DMS153 treated with DMSO at 0.1 percent for 48 hours (cell line): Measurements from ENCODE around the gene DEXI.
"Not testable (repeated sequence)": the region's sequence is repeated elsewhere in the genome, so short reads cannot be mapped to it uniquely, and the experiment has no call there.

Experiments used
- DNase-seq: peaks from one replicate; lab custom pipeline; 2025; ENCODE audit not compliant: unreplicated experiment; lab: John Stamatoyannopoulos, UW

Gene DEXI

DNA sequence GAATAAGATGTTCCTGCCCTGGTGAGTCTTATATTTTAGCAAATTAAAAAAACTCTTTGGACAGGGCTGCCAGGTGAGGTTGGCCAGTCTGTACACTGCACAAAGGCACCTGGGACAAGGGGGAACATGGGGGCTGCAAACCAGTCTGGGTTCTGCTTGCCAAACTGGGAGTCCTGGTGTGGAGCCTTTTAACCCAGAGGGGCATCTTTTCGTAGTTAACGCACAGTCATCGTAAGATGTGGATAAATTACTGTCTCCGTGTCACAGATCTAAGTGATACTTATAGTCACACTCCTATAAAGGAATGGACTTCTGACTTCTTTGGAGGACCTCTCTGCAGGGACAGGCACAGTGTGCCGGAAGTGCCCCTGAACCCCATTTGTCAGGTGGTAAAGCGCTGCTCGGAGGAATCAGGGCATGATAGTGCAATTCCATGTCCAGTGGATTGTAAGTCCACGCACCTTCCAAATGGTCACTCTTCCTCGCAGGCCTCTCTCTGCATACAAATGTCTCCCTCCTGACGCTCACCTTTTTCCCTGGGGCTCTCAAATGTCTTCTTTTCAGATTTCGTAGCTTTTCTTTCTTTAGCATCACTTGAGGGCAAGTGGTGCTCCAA is 14.7 kb downstream of the DEXI start:
- no peak for DNase-seq

- DNase-seq, result no peak
Measured at GRCh38 chr16:10926867-10927266, 15.4 kb downstream of the DEXI start.

GRCh38 chr16:10926094-10926493 is 16.2 kb downstream of the DEXI start:
- no peak for DNase-seq

GRCh38 chr16:10925285-10925684 is 17.0 kb downstream of the DEXI start:
- not testable (repeated sequence) for DNase-seq

- no peak for DNase-seq
Measured at GRCh38 chr16:10923650-10924214, 18.5 kb downstream of the DEXI start.

DNA sequence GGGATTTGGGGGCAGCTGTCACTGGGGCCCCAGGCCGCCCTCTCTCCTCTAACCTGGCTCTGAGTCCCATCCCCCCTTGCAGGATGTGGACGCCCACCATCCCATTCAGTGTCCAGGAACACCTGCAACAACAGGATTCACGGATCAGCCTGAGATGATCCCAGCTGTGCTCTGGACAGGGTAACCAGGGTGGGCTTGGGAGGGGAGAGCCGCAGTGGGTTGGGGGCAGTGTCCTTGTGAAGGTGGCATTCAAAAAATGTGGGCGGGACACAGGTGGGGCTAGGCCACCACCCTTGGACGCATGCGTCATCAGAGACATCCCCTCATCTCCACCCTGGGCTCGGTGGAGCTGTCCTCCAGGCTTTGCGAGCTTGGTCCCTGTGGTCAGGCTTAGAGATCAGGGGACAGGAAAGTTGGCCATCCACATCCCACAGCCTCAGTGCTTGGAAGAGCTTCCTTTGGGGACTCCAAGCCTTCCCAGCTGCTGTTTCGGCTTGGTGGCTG is 19.1 kb downstream of the DEXI start:
- no peak for DNase-seq

GRCh38 chr16:10922328-10923145 is 19.7 kb downstream of the DEXI start:
- DNase-seq, result no peak

DNA sequence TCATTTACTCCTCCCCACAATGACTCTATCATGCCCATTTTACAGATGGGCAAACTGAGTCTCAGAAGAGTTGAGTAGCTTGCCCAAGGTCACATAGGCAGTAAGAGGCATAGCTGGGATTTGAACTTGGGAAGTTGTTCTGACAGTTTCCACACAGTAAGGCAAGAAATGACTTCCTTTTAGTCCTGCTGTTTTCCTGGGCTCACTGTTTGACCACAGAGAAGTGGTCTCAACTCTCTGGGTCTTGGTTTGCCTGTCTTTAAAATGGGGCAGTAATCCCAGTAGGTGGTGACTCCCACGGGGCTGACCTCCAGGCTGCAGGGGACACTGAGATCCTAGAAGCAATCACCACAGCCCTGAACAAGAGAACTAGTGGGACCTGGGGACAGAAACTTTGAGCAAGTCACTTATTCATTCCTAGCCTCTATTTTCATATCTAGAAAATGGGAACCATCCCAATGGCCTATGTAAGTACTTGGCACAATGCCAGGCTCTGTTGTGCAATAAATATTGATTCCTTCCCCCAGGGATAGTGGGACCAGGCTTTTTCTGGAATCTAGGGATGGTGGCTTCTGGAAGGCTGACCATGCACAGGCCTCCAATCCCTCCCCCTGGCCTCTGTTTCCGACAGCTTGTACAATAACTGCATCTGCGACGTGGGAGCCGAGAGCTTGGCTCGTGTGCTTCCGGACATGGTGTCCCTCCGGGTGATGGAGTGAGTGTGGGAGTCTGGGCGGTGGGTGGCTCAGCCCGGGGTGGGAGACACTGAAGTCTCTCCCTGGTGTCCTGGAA is 20.5 kb downstream of the DEXI start:
- DNase-seq, result no peak

- DNase-seq, result no peak
Measured at GRCh38 chr16:10920726-10921427, 21.4 kb downstream of the DEXI start.

DNA sequence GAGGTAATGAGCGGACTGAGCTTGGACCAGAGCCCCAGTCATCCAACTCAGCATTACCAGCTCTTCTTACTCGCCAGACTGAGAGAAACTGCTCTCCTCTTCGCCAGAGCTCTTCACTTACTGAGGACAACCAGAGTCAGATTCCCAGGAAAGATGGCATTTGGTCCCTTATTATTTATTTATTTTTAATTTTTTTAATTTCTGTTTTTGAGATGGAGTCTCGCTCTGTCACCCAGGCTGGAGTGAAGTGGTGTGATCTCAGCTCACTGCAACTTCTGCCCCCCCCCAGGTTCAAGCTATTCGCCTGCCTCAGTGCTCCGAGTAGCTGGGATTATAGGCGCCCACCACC is 23.3 kb downstream of the DEXI start:
- no peak for DNase-seq

- peak; percentile 71 for DNase-seq
Measured at GRCh38 chr16:10918294-10919002, 23.8 kb downstream of the DEXI start.

GRCh38 chr16:10916534-10916933 is 25.7 kb downstream of the DEXI start:
- DNase-seq, result no peak

DNA sequence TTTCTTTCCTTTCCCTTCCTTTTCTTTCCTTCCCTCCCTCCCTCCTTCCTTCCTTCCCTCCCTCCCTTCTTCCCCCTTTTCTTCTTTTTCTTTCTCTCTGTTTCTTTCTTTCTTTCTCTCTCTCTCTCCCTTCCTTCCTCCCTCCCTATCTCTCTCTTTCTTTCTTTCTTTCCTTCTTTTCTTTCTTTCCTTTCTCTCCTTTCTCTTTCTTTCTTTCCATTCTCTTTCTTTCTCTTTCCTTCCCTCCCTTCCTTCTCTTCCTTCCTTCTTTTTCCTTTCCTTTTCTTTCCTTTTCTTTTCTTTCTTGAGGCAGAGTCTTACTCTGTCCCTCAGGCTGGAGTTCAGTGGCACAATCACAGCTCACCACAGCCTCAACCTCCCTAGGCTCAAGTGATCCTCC is 31.0 kb downstream of the DEXI start:
- no peak for DNase-seq

- no peak for DNase-seq
Measured at GRCh38 chr16:10907757-10908045, 34.6 kb downstream of the DEXI start.

- no peak for DNase-seq
Measured at GRCh38 chr16:10906914-10907756, 35.1 kb downstream of the DEXI start.

DNA sequence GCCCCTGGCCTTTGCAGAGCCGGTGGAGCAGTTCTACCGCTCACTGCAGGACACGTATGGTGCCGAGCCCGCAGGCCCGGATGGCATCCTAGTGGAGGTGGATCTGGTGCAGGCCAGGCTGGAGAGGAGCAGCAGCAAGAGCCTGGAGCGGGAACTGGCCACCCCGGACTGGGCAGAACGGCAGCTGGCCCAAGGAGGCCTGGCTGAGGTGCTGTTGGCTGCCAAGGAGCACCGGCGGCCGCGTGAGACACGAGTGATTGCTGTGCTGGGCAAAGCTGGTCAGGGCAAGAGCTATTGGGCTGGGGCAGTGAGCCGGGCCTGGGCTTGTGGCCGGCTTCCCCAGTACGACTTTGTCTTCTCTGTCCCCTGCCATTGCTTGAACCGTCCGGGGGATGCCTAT is 35.8 kb downstream of the DEXI start:
- no peak for DNase-seq

DNA sequence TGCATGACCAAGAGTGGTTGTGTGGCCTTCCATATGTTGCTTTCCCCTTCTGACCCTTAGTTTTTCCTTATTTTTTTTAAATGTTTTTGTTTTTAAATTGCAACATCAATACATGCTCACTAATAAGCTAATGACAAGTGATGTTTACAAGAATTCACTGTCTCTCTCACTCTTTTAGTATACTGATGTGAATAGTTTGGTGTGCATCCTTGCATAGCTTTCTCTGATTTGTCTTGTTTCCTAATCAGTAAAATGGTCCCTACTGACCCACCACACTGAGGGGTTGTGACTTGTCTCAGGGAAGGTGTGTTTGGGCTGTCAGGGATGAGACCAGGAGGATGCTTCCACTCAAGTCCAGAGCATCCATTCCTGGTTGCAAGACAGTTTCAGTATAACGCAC is 39.3 kb downstream of the DEXI start:
- DNase-seq, result no peak

DNA sequence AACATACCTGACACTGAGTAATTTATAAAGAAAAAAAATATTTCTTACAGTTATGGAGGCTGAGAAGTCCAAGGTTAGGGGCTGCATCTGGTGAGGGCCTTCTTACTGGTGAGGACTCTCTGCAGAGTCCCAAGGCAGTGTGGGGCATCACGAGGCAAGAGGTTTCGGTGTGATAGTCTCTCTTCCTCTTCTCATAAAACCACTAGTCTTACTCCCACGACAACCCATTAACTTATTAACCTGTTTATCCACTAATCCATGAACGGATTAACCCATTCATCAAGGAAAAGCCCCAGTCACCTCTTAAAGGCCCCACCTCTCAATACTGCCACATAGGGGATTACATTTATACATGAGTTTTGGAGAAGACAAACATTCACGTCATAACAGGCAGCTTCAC is 45.1 kb downstream of the DEXI start:
- no peak for DNase-seq

DNA sequence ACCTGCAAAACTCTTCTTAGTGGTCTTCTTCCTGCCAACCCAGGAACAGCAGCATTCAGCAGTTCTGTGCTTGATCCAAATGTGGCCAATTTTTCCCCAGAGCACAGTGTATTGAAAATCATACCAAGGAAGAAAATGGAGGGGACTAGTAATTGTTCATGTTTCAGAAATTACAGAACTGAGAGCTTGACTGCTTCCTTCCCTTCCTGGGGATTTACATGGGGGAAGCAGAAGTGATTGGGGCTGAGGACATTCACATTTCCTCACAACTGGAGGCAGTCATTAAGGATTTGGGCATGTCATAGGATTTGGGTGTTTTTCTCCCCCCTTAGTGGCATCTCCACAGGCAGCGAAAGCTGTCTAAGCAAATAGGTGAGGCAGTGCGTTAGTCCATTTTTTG is 45.5 kb downstream of the DEXI start:
- no peak for DNase-seq

DNA sequence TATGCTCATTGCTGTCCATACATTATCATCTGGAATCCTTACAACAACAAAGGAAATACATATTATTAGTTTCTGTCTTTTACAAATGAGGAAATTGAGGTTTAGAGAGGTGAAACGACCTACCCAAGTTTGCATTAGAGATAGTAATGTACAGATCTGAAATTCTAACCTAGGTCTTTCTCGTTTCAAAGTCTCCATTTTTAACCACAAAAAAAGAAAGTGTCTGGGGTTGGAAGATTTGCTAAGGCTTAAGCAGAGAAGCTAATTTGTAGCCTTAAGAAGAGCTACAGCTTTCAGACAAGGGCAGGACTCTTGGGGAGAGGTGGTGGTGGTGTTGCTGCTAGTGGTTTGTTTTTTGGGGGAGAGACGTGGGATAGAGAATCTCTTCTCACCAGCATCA is 46.1 kb downstream of the DEXI start:
- DNase-seq, result no peak
